HG03097 (cell line): ENCODE results near the gene UNC5B.

Experiments used
- ATAC-seq: cut with Tn5 transposase; IDR thresholded peaks from one replicate; pipeline ENCODE4 v1.9.1; 2021; ENCODE audit not compliant: unreplicated experiment, low FRiP score

UNC5B gene

GRCh38 chr10:71237843-71238623, 25.7 kb downstream of the UNC5B start:
- no peak for ATAC-seq

GRCh38 chr10:71238626-71239025, 26.3 kb downstream of the UNC5B start:
- no peak for ATAC-seq

GRCh38 chr10:71239131-71239915, 27.0 kb downstream of the UNC5B start:
- ATAC-seq: no peak

GRCh38 chr10:71239946-71240795, 27.8 kb downstream of the UNC5B start:
- no peak for ATAC-seq

GRCh38 chr10:71241114-71241829, 28.9 kb downstream of the UNC5B start:
- no peak for ATAC-seq

GRCh38 chr10:71241830-71242621, 29.7 kb downstream of the UNC5B start:
- ATAC-seq: no peak

GRCh38 chr10:71242622-71243009, 30.2 kb downstream of the UNC5B start:
- no peak for ATAC-seq

GRCh38 chr10:71243756-71244395, 31.5 kb downstream of the UNC5B start:
- ATAC-seq: no peak

- no peak for ATAC-seq
Measured at GRCh38 chr10:71244431-71245419, 32.4 kb downstream of the UNC5B start.

GRCh38 chr10:71245420-71246325, 33.3 kb downstream of the UNC5B start:
- ATAC-seq: no peak

GRCh38 chr10:71246591-71247413, 34.4 kb downstream of the UNC5B start:
- no peak for ATAC-seq

- ATAC-seq: no peak
Measured at GRCh38 chr10:71247414-71247705, 35.0 kb downstream of the UNC5B start.

- ATAC-seq: no peak
Measured at GRCh38 chr10:71247804-71248203, 35.4 kb downstream of the UNC5B start.

- ATAC-seq: no peak
Measured at GRCh38 chr10:71248210-71248609, 35.8 kb downstream of the UNC5B start.

GRCh38 chr10:71249996-71250395, 37.6 kb downstream of the UNC5B start:
- ATAC-seq: no peak

- no peak for ATAC-seq
Measured at GRCh38 chr10:71250405-71250804, 38.0 kb downstream of the UNC5B start.
